Lung microvascular endothelial cell (primary cell): ENCODE data around the gene LYST. TPM values are rescaled to one million over a fixed set of nuclear protein-coding genes. Genes with fewer than 3 reads are reported as not detected.
A peak's percentile ranks its signal among the peaks of the same experiment; 100 is the strongest.
"Not testable (repeated sequence)": the region's sequence is repeated elsewhere in the genome, so short reads cannot be mapped to it uniquely, and the experiment has no call there.

ENCODE experiments used
- DNase-seq, 2 donors: peaks; one replicate each; pipeline versions ENCODE4 v3.0.0 to v3.0.0-alpha.2; 2010; ENCODE audit warnings: low read depth in 2 of 2
- total RNA-seq: library from RNA; depleted of rRNA; stranded (reverse); fragments of >200 nt; gene quantifications from 2 replicates; pipeline ENCODE4 v1.2.1, GENCODE V29; 2014

Gene LYST
- total RNA-seq, 1 donor from 2014 or later, result 12.7 TPM

DNA sequence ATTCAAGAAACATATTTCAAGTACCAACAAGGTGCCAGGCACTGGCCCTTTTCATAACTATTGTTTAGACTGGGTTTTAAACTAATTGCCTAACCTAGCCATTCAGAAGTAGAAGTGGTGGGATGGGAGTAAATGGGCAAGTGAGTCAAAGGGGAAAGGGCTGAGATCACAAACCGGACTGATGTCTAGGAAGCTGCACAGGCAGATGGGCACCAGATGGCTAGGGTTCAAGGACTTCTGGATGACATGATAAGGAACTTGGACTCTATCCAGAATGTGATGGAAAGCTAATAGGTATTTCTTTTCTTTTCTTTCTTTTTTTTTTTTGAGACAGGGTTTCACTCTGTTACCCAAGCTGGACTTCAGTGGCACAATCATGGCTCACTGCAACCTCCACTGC lies 46.6 kb downstream of the LYST start:
- DNase-seq, result peak in 1 of 2 donors; percentile 12

DNA sequence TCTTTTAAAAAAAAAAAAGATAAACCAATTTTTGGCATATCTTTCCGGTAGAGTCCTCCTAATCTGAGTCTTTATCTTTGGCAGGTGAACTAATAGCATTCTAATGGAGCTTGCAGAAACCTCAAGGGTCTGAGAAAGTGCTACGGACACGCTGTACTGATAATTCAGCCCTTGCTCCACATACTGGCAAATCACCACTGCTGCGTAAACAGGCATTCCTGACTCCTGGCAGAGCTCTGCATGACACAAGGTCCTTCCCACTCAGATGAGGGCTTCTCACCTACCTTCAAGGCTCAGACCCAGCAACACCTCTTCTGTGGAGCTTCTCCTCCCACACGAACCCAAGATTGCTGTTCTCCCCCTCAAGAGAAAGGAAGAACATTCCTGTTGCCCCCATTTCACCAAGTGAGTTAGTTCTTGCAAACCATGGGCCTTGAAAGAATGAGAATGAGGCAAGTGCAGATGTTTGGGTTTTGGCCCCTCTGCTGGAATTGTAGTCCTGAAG lies 48.0 kb downstream of the LYST start:
- DNase-seq, result no peak

DNA sequence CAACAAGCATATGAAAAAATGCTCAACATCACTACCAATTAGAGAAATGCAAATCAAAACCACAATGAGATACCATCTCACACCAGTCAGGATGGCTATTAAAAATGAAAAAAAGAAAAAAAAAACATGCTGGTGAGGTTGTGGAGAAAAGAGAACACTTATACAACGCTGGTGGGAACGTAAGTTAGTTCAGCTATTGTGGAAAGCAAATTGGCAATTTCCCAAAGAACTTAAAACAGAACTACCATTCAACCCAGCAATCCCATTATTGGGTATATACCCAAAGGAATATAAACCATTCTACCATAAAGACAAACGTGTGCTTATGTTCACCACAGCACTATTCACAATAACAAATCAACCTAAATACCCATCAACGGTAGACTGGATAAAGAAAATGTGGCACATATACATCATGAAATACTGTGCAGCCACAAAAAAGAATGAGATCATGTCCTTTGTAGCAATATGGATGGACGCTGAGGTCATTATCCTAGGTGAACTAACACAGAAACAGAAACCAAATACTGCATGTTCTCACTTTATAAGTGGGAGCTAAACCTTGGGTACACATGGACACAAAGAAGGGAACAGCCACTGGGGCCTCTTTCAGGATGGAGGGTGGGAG lies 49.5 kb downstream of the LYST start:
- no peak for DNase-seq

DNA sequence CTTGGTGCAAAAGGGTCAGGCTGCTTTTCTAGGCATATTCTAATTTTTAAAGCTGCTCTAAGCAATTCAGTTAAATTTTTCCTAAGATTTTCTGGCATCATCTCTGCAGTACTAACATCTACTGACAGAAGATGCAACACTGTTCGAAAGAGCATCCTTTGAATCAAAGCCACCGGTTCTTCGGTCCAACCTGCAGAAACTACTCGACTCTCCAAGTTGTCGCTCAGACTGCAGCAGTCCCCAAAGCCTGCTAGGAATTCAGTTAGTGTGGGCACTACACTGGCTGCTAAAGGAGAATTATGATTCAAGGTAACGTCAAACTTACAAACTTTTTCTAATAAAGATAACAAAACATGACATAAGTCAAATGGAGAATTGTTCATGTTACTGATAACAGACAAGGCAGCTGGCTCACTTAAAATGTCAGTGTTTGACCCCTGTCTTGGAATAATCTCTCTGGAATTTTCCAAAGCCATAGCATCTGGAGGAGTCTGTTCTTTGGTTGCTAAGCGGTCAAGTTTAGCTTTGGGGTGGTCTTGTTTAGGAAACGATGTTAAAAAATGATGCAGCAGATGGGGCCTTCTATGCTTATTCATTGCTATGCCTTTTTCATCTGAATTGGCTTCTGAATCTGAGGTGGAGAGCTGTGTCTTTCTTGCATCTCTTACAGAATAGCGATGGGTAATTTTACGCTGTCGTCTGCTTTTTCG lies 56.9 kb downstream of the LYST start:
- DNase-seq, result no peak

DNA sequence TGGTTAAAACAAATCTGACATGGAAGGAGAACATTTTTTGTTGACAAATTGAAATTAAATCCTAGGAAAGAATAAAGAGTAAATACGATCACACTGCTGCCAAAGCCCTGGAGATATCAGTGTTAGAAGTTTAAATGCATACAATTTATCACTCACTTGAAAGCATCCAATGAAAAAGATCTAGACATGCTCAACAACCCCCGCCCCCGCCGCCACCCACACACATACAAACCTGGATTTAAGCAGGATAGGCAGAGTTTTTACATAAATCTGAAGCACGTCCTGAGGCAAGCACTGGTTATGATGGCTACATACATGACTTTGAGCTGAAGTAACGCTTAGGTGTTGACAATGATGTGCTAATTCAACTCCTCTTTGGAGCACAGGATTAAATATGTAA lies 58.5 kb downstream of the LYST start:
- no peak for DNase-seq

DNA sequence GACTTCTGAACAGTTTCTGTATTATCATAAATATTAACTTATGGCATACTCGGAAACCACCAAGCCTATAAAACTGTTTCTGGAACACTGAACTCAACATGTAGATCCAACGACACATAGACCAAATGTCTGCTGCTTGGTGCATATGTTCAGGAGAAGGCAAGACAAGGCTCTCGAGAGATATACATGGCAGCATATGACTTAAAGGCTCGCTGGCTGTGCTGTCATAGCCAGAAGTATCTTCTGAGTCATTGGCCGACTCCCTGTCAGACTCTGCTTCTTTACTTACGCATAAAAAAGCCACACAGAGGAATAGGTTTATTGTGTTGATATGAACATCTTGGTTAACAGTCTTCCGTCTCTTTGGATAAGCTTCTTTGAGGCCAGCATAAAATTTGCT lies 60.6 kb downstream of the LYST start:
- DNase-seq, result no peak

DNA sequence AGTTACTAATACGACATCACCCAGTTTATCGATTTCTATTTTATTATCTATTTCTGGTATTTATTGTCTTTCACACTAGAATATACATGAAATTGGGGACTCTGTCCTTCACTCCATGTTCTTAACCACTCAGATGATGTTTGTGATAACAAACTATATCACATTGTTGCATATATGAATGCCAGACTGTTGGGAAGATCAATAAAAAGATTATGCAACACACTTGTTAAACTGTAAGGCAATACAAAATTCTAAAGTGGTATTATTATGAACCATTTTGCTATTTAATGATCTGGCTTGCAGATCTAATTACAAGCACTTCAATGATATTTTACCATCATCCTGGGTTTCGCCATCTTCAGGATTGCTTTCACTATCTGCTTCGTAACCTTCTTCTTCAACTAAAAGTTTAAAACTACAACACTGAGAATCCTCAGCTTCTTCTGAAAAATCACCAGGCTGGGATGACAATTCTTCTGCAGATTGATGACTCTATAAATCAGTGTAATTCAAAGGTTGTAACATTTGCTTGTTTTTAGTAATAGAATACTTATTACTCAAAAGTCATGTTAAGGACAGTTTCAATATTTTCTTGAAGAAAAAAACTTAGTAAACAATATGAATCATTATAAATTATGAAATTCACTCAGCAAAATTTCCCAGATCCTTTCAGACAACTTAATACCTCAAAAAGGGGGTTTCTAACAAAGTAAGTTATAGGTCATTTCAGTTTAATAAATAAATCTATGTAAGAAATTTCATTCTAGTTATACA lies 63.9 kb downstream of the LYST start:
- DNase-seq, result no peak

DNA sequence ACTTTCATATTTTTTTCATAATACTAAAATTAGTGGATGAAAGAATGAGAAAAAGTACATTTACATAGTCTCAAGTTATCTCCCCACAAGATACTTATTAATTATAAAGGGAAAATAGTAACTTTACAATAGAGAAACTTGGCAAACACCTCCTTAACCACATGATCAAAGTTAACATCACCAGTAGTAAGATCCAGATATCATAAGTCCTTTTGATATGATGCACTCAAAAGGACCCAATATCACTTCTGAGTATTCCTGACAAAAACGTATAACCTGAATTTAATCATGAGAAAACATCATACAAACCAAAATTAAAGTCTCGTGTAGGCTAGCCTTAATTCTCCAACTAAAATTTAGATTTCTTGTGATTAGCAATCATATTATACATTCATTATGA lies 67.4 kb downstream of the LYST start:
- DNase-seq, result no peak

DNA sequence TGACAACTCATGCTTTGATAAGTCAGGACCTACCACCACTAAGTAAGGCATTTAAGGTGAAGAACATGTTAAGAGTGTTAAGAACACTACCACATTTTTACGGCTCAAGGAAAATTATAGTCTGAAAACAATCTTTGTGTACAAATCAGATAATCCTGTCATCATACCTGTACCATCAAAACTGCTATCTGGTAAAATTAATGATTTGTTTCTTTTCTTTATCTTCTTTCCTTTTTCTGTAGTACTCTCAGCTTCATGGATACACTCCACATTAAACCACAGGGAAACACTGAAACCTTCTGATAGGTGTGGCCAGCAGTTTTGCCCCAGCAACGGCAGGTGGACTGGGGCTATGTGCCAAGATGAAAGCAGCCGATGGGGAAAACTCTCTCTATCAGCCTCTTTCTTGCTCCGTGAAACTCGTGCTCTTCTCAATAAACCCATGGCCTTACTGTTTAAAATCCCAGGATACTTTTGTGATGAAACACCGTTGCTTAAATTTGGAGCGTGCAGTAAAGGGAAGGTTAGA lies 75.1 kb downstream of the LYST start:
- DNase-seq, result no peak

DNA sequence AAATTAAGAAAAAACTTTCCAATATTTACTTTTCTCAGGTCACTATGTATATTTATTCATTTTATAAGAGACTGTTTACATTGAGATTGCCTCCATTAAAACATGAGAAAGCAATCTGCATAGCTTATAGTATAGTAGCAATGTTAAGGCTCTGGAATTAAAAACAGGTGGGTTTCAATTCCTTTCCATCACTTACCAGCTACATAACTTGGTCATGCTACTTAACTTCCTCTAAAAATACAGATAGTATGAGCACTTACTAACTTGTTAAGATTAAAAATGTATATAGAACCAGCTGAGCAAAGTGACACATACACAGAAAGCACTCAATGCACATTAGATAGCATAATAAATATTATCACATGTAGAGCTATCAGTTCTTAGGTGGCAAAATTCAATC lies 76.6 kb downstream of the LYST start:
- no peak for DNase-seq

DNA sequence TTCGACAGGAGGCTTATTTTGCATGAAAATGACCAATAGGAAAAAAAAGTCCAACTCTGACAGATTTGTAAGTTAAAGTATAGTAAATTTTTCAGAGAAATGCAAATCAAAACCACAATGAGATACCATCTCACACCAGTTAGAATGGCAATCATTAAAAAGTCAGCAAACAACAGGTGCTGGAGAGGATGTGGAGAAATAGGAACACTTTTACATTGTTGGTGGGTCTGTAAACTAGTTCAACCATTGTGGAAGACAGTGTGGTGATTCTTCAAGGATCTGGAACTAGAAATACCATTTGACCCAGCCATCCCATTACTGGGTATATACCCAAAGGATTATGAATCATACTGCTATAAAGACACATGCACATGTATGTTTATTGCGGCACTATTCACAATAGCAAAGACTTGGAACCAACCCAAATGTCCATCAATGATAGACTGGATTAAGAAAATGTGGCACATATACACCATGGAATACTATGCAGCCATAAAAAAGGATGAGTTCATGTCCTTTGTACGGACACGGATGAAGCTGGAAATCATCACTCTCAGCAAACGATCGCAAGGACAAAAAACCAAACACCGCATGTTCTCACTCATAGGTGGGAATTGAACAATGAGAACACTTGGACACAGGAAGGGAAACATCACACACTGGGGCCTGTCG lies 80.3 kb downstream of the LYST start:
- not testable (repeated sequence) for DNase-seq

DNA sequence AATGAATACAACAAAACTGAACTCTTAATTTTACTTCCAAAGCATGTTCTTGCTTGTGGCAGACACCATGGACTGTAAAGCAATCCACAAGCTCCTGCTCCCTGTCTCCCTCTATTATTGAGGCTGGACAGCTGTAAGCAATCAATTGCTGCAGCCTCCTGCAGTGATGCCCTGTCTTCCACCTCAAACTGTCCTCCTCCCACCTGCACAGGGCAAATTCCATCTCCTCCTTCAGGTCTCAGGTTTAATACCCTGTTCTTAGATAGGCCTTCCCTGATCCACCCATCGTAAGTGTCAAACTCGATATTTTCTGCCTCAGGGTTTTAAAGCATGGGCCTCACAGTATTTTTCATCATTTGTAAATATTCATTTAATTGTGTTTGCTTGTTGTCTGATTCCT lies 81.8 kb downstream of the LYST start:
- DNase-seq, result no peak

DNA sequence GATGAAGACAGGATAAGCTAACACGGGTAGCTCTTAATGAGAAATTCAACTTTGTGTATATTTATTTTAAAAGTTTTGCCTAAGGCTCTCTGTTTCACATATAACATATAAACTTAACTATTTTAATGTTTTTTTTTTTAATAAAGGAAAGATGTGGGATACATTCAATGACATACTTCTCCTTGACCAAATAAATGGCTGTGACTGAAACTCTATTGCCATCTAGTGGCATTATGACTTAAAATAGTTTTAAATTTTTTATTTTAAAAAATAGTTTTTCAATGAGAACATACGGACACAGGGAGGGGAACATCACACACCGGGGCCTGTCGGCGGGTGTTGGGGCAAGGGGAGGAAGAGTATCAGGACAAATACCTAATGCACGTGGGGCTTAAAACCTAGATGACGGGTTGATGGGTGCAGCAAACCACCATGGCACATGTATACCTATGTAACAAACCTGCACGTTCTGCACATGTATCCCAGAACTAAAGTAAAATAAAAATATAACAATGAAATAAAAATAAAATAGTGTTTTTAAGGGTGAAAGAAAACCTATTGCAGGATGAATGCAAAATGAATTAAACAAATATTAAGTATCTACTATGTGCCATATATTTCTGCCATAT lies 83.4 kb downstream of the LYST start:
- peak; percentile 58 to 67 for DNase-seq

DNA sequence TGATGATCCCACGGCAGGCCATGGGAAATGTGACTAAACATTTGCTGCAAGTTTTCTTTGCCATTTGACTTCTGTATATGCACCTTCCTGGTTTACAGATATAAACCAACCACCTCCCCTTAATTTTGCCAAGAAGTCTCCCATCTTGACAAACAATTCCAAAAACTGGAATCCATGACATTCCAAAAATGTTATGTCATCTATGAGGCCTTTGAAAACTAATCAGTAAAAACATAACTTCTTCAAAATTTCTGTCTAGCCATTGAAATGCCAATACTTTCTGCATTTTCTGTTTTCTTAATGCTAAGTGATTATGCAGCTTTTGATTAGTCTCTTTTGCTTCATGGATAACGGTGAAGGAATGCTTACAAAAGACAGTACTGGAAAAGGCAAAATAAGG lies 84.1 kb downstream of the LYST start:
- DNase-seq, result no peak

DNA sequence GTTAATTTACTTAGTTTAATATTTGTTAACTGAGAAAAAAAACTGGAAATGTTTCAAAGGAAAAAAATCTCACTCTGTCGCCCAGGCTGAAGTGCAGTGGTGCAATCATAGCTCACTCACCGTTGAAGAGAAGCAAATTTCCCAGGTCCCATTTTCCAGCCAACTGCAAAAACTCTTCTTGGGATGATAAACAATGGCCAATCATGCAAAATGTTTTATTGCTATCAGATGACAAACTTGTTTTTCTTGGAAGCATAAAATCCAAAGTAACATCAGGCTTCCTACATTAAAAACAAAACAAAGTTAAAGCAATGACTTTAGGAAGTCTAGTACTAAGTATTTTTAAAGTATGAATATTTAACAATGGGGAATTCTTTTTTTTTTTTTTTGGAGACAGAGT lies 84.9 kb downstream of the LYST start:
- DNase-seq, result peak in 1 of 2 donors; percentile 73

DNA sequence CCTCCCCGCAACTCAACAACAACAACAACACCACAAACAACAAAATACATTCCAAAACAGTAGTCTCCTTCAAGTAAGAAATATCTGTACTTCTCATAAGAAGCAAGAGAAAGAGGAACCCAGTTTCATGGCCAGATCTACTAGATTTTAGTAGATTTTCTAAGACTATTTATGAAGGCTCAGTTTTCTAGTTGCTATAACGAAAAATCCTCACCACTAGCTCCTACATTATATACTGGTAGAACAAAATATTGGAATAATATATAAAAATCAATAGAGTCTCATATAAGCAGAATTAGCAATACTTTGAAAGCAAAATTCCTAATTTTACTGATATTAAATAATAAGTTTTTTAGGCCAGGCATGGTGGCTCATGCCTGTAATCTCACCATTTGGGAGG lies 86.9 kb downstream of the LYST start:
- no peak for DNase-seq

DNA sequence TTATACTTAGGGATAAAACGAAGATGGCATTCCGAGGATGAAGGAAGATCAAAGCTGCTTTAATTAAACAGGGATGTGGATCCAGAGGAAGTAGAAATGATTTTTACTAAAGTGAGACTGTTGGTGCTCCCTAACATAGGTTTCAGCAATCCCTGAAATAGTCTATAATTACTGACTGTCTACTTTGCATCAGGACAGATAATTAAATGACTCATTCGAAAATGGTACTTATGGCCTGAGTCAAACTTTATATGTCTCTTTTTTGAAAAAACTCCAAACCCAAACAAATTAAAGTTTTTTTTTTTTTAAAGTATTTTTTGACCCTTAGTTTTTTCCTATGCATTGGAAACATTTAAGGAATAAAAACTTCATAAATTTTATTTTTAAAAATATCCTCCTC lies 90.3 kb downstream of the LYST start:
- DNase-seq, result no peak

DNA sequence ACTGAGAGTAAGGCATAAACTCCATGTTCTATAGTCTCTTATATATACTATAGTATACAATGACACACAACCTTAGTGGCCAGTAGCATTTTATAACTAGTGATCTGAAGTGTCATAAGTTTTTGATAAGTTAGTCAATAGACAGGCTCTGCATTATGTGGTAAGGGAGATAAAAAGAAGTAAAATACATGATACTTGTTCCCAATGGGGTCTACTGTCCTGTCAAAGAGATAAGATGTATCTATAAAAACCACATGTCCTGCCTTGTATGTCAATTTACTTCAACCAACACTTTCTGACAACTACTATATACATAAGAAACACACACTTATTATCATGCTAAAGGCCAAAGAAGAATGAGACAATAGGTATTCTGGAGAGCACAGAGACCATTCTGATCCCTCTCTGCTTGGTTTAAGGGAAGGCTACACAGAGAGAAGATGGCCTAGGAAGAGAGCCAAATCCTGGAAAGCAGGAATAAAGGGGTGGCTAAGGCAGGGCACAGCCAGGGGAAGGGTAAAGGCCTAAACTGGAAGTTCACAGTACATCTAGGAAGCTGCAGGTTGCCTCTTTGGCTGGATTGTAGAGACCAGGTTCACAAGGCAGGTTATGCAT lies 91.4 kb downstream of the LYST start:
- no peak for DNase-seq

DNA sequence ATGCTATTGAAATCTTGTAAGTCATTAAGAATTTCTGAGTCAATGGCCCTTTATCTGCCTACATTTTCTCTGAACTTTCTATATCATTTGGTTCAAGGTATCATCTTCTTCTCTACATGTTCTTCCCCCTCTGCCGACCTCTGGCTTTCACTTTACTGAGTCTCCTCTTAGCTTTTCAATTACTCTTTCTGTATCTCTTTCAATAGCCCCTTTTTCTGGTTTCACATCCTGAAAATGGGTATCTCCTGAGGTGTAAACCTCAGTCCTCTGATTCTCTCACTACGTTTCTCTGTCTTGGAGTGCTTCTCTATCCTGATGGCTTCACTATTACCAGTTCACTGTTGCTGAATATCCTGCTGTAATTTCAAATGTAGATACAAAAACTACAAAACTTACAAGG lies 98.9 kb downstream of the LYST start:
- DNase-seq, result no peak

DNA sequence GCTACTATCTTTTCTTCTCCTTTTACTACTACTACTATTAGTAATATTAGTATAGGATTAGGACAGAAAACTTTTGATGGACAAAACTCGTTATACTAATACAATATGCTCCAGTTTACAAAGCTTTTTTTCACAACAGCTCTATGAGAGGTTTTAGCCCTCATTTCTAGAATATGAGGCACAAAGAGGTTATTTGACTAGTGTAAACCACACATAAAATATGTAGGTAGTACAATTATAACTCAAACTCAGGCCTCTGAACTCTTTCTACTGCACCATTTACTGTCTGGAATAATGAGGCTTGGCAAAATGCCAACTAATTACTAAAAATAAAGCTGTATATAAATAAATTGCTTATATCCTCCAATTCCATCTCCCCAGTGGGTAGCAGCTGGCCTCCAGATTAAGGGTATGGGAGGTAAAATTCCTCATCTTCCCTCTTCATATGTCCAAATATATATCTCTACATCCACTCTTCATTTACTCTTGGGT lies 99.9 kb downstream of the LYST start:
- no peak for DNase-seq

DNA sequence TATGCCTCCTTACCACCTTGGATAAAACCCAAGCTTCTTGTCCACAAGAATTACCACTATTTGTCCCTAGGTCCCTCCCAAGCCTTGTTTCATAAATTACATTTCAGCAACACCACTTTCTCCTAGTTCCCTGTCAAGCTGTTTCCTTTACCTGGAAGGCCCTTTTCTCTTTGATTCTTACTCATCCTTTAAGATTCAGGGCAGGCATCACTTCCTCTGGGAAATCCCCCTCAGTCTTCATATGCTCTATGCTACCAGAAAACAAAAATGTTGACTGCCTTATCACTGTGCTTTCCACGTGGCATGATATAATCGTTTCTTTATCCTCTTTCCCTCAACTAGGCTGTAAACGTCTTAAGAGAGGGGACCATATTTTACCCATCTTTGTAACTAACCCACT lies 102.7 kb downstream of the LYST start:
- peak in 1 of 2 donors; percentile 34 for DNase-seq
